ENCODE measurements around the gene ABI3BP.

DNA sequence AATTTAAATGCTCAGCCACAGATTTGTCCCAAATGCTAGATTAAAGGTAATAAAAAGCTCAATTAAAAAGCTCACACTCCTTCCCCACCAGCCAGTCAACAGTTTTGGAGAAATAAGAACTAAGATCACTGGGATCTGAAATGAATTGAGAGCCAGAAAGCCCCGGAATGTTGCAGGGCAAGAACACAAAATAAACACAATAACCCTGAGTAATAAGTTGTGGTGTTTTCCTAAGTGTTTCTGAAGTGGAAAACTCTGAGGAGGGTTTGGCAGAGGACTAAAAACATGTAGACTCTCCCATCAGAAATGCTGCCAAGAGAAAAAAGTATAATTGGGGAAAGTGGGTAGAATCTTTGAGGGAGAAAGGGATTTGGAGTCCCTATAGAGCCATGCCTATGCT lies 127.8 kb downstream of the ABI3BP start:
- TF ChIP-seq, protein P1, sequence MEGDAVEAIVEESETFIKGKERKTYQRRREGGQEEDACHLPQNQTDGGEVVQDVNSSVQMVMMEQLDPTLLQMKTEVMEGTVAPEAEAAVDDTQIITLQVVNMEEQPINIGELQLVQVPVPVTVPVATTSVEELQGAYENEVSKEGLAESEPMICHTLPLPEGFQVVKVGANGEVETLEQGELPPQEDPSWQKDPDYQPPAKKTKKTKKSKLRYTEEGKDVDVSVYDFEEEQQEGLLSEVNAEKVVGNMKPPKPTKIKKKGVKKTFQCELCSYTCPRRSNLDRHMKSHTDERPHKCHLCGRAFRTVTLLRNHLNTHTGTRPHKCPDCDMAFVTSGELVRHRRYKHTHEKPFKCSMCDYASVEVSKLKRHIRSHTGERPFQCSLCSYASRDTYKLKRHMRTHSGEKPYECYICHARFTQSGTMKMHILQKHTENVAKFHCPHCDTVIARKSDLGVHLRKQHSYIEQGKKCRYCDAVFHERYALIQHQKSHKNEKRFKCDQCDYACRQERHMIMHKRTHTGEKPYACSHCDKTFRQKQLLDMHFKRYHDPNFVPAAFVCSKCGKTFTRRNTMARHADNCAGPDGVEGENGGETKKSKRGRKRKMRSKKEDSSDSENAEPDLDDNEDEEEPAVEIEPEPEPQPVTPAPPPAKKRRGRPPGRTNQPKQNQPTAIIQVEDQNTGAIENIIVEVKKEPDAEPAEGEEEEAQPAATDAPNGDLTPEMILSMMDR (IDR thresholded peaks at IDR 0.05): no peak
- no peak for TF ChIP-seq POLR2A (IDR thresholded peaks at IDR 0.05)
